Peyer's patch (tissue), 4 donors: ENCODE data around the gene PPARGC1A. TPM values are rescaled to one million over a fixed set of nuclear protein-coding genes. Genes with fewer than 3 reads are reported as not detected.

Source experiments
- DNase-seq, 3 donors: peaks; one replicate each; pipeline ENCODE4 v3.0.0-alpha.2; 2017 to 2019
- H3K27ac ChIP-seq, 4 donors: fragments of 200-600 bp; sonication (generic); one replicate each; pipeline ENCODE4 v1.5.1; 2016 to 2019
- H3K27me3 ChIP-seq, 2 donors: fragments of 200-600 bp; sonication (generic); one replicate each; pipeline ENCODE4 v1.5.1; 2019
- H3K36me3 ChIP-seq, 3 donors: fragments of 200-600 bp; sonication (generic); one replicate each; pipeline ENCODE4 v1.5.1; 2016 to 2019
- H3K4me1 ChIP-seq, 4 donors: fragments of 200-600 bp; sonication (generic); one replicate each; pipeline ENCODE4 v1.5.1; 2016 to 2019
- H3K4me3 ChIP-seq, 4 donors: fragments of 200-600 bp; sonication (generic); 1 replicate in 3 of 4; 2 replicates in 1 of 4; pipeline ENCODE4 v1.5.1; 2016 to 2019; ENCODE audit warnings: mild to moderate bottlenecking in 1 of 4
- H3K9me3 ChIP-seq, 4 donors: fragments of 200-600 bp; sonication (generic); one replicate each; pipeline ENCODE4 v1.5.1; 2016 to 2019; ENCODE audit warnings: mild to moderate bottlenecking in 1 of 4
- POLR2A ChIP-seq, 2 donors: fragments of 450-650 bp; IDR thresholded peaks; one replicate each; pipeline ENCODE4 v1.5.1; 2017; ENCODE audit warnings: antibody characterized with exemption in 2 of 2, mild to moderate bottlenecking in 2 of 2, moderate library complexity in 2 of 2
- total RNA-seq, 4 donors: library from RNA; depleted of rRNA; stranded (reverse); fragments of >200 nt; gene quantifications; one replicate each; pipeline ENCODE4 v1.1.0, GENCODE V29; 2016
- TF ChIP-seq, protein P1 (sequence below), 6 experiments: fragments of 450-650 bp in 4 of 6; fragments of 200-600 bp in 2 of 6; sonication (generic) in 1 of 6; IDR thresholded peaks; one replicate each; pipeline ENCODE4 v1.5.1; 2017 to 2019; ENCODE audit warnings: antibody characterized with exemption in 6 of 6, mild to moderate bottlenecking in 3 of 6, moderate library complexity in 1 of 6

The PPARGC1A gene
- total RNA-seq, 4 donors from 2014 or later, result 53.6 to 106 (median 66.0) TPM

DNA sequence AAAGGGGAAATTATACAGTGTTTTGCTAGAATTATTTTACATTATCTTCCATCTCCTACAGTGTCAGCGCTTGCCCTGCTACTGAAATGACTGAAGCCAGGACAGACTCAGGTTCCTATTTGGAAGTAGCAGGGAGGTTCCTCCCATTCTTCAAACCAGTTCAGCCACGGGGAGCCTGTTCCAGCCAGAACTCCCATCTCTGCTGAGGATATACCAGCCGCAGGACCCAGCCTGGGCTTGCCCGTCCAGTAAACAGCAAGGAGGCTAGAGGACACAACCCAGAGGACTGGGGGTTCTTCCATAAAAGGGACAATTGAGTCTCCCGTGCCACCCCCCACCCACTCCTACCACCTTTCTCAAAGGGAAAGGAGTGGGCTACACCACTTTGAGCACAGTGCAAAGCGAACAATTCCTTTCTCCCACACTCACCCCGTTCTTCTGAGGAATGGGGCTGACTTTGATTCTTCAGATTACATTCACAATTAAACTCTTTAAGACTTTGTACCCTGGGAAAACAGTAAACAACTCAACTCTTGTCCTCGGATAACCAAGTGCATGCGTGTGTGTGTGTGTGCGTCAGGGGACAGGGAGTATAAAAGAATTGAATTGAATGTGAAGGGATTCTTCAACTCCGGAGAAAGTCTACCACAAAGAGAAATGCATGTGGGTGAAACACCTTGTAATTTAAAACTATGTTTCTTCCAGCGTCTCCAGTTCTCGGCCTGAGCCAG, 31.0 kb upstream of the PPARGC1A start:
- Histone ChIP-seq H3K4me1 (no peaks in the 10 kb centered on the region), H3K36me3 (no peaks in the 10 kb centered on the region), H3K9me3 (no peaks in the 10 kb centered on the region), H3K27ac (peak overlapping the region in 2 of 4 donors; percentile 53 to 59), H3K27me3 (no peaks in the 10 kb centered on the region), H3K4me3 (peak overlapping the region in 2 of 4 donors; percentile 28 to 31)
- peak in 1 of 3 donors; percentile 59 for DNase-seq
- no peak for TF ChIP-seq POLR2A (IDR thresholded peaks at IDR 0.05)
- TF ChIP-seq, protein P1, sequence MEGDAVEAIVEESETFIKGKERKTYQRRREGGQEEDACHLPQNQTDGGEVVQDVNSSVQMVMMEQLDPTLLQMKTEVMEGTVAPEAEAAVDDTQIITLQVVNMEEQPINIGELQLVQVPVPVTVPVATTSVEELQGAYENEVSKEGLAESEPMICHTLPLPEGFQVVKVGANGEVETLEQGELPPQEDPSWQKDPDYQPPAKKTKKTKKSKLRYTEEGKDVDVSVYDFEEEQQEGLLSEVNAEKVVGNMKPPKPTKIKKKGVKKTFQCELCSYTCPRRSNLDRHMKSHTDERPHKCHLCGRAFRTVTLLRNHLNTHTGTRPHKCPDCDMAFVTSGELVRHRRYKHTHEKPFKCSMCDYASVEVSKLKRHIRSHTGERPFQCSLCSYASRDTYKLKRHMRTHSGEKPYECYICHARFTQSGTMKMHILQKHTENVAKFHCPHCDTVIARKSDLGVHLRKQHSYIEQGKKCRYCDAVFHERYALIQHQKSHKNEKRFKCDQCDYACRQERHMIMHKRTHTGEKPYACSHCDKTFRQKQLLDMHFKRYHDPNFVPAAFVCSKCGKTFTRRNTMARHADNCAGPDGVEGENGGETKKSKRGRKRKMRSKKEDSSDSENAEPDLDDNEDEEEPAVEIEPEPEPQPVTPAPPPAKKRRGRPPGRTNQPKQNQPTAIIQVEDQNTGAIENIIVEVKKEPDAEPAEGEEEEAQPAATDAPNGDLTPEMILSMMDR (IDR thresholded peaks at IDR 0.05), result no peak

- peak overlapping the region in 1 of 4 donors; percentile 31 for H3K4me3 ChIP-seq
- no peaks in the 10 kb centered on the region for H3K9me3 ChIP-seq
- H3K4me1 ChIP-seq, result no peaks in the 10 kb centered on the region
- no peak for DNase-seq
- no peaks in the 10 kb centered on the region for H3K36me3 ChIP-seq
- TF ChIP-seq, protein P1 (IDR thresholded peaks at IDR 0.05), result no peak
- TF ChIP-seq POLR2A (IDR thresholded peaks at IDR 0.05), result no peak
- peak overlapping the region in 1 of 4 donors; percentile 53 for H3K27ac ChIP-seq
- H3K27me3 ChIP-seq, result no peaks in the 10 kb centered on the region
These were observed 30.4 kb upstream of the PPARGC1A start for GRCh38 chr4:23920296-23920695.

DNA sequence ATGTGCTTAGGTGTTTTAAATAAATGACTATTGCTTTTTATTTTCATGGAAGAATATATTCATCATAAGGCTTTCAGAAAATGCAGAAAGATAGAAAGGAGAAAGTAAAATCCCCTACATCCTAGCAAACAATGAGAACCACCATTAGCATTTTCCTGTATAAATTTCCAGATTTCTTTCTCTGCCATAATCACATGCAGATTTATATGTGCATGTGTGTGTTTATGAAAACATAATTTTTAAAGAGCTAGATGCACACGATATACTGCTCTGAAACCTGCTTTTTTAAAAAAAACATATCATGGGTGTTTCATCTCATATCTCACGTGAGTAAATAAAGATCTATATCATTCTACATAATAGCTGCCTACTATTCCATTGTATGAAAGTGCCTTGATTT, 26.4 kb upstream of the PPARGC1A start:
- H3K4me1 ChIP-seq, result no peaks in the 10 kb centered on the region
- no peaks in the 10 kb centered on the region for H3K9me3 ChIP-seq
- H3K36me3 ChIP-seq, result no peaks in the 10 kb centered on the region
- H3K4me3 ChIP-seq, result no peak overlapping the region
- no peak for DNase-seq
- H3K27me3 ChIP-seq, result no peaks in the 10 kb centered on the region
- no peak for TF ChIP-seq POLR2A (IDR thresholded peaks at IDR 0.05)
- TF ChIP-seq, protein P1 (IDR thresholded peaks at IDR 0.05), result no peak
- no peak overlapping the region for H3K27ac ChIP-seq

- no peak for DNase-seq
These were observed 25.7 kb upstream of the PPARGC1A start for GRCh38 chr4:23915459-23916132.

DNA sequence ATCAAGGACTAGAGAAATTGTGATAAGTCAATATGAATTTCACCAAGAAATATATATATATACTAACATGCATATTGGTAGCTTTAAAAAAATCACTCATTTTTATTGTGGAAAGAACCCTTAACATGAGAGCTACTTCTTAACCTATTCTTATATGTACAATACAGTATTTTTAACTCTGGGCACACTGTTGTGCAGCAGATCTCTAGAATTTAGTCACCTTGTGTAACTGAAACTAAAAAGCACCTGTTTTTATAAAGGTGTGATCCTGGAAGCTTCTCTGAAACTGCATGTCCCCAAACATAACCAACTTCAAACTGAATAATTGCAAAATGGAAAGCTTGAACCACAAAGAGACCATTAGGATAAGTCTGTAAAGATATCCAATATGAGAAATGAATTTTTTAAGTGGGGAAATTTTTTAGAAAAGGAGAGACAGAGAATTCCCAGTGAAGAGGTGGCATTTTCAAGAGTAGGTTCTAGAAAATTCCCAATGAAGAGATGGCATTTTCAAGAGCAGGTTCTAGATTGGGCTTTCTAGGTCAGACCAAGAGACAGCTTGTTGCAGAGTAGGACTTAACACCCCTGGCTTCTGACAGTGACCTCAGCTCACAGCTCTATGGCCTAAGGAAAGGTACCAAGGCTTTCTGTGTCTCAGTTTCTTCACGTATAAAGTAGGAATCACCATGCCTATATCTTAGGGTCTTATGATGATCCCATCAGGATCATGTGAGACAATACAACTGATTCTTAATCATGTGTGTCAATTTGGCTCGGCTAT, 22.0 kb upstream of the PPARGC1A start:
- DNase-seq, result no peak
- H3K9me3 ChIP-seq, result no peaks in the 10 kb centered on the region
- no peaks in the 10 kb centered on the region for H3K36me3 ChIP-seq
- no peaks in the 10 kb centered on the region for H3K27me3 ChIP-seq
- H3K27ac ChIP-seq, result no peak overlapping the region
- TF ChIP-seq, protein P1 (IDR thresholded peaks at IDR 0.05), result no peak
- TF ChIP-seq POLR2A (IDR thresholded peaks at IDR 0.05), result no peak
- H3K4me3 ChIP-seq, result no peak overlapping the region
- H3K4me1 ChIP-seq, result no peaks in the 10 kb centered on the region

More at GRCh38 chr4:23915459-23916132, 25.7 kb upstream of the PPARGC1A start:
- Histone ChIP-seq H3K27ac (no peak overlapping the region), H3K4me1 (no peaks in the 10 kb centered on the region), H3K36me3 (no peaks in the 10 kb centered on the region), H3K9me3 (no peaks in the 10 kb centered on the region), H3K4me3 (no peak overlapping the region), H3K27me3 (no peaks in the 10 kb centered on the region)
- TF ChIP-seq POLR2A (IDR thresholded peaks at IDR 0.05), result no peak
- TF ChIP-seq, protein P1 (IDR thresholded peaks at IDR 0.05), result no peak
